ENCODE measurements around the gene RNF169.

RNF169 gene

DNA sequence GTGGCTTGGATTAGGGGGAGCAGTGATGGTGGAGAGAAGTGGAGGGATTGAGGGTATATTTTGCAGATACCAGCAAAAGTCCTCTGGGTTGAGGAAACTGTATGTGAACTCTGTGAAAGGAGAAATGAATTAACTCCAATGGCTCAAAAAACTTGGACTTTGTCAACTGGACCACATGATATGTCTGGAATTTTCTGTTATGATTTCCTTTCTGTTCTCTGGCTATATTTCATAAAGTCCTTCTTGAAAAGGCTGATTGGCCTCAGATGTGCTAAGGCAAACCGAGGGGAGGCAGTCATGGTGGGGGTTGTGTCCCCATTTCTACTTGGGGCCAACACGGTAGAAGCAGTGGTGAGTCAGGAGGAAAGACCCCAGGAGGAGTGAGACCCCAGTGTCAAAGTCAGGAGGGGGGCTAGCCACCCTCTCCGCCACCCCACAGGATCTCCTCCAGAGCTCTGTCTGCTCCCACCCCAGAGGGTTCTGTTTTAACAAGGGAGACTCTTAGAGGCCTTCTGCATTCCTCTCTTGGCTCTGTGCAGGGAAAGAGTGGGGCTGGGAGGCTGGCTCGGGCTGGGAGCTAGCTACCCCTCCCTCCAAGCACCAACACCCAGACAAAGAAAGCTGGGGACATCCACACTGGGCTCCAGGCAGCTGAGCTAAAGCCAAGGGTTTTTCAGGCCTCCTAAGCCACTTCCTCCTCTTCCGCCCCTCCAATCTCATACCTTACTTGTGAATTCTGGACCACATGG lies 31.3 kb upstream of the RNF169 start:
- peaks cover 6 to 9% of the 10 kb centered on the region in 2 donors for H3K27me3 Mint-ChIP-seq
- no peaks in the 10 kb centered on the region for H3K9me3 Mint-ChIP-seq
- no peaks in the 10 kb centered on the region for H3K36me3 Mint-ChIP-seq
- no peak overlapping the region for H3K4me3 Mint-ChIP-seq
- H3K27ac Mint-ChIP-seq = no peak overlapping the region
- DNase-seq = no peak
- H3K4me1 Mint-ChIP-seq = no peaks in the 10 kb centered on the region
- no peak for ATAC-seq (replicated peaks)

- no peaks in the 10 kb centered on the region for H3K4me1 Mint-ChIP-seq
- H3K4me3 Mint-ChIP-seq = no peak overlapping the region
- H3K9me3 Mint-ChIP-seq = no peaks in the 10 kb centered on the region
- peaks cover 12 to 14% of the 10 kb centered on the region in 2 donors for H3K27me3 Mint-ChIP-seq
- no peaks in the 10 kb centered on the region for H3K36me3 Mint-ChIP-seq
- ATAC-seq (replicated peaks) = no peak
- H3K27ac Mint-ChIP-seq = no peak overlapping the region
- DNase-seq = no peak
Observed at GRCh38 chr11:74719011-74719410, 29.6 kb upstream of the RNF169 start.

DNA sequence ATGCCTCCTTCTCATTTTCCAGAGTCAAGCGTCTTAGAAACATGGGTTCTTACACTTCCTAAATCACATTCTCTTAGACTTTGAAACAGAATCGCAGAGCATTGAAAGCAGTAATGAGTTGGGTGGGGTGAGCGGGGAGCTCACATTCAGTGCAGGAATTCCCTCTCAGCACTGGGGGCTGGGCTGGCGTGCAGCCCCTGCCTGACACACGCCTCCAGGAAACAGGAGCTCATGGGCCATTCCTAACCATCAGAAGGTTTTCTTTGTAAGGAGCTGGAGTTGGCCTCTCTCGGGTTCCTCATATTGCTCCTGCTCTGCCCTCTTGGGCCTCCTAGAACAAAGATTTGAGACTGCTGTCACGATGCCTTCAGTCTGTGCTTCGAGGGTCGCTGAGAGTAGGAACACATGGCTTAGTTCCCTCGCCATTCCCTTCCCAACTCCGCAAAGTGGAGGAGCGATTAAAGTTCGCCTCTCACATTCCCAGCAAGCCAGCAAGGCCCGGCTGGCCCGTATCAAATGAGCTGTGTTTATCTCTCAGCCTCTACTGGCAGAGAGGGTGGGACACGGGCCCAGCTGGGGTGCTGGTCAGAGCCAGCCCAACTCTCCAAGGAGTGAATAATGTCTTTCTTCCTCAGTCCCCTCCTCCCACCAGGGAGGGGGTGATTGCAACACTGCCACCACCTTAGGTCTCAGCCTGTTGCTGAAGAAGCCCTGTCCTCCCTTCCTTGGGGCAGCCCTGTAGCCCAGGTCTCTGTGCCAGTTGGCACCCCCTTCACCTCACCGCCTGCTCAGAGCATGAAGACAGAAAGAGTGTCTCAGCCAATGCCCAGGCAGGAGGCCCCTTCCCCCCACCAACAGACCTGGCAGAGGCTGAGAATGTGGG lies 27.8 kb upstream of the RNF169 start:
- Mint-ChIP-seq H3K9me3 (no peaks in the 10 kb centered on the region), H3K27ac (no peak overlapping the region)
- no peak for ATAC-seq (replicated peaks)

DNA sequence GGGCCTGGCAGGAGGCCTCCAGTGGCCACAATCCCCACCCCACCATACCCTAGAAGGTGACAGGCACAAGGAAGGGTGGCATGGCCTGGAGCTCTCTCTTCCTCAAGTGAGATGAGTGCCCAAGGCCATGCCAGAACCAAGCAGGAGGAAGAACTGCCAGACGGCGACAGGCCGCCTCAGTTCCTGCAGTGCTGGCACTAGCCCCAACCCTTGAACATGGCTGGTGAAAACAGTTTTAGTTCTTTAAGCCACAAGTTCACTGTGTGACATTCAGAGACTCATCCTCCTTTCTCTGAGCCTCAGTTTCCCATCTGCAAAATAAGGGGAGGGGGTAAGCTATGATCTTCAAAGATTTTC lies 27.2 kb upstream of the RNF169 start:
- Mint-ChIP-seq H3K4me3 (no peak overlapping the region), H3K36me3 (no peaks in the 10 kb centered on the region)
- no peak for ATAC-seq (replicated peaks)

More for the DNA sequence above, 27.8 kb upstream of the RNF169 start:
- DNase-seq = no peak
- Mint-ChIP-seq H3K27me3 (peaks cover 24 to 26% of the 10 kb centered on the region in 2 donors), H3K4me3 (no peak overlapping the region), H3K36me3 (no peaks in the 10 kb centered on the region), H3K4me1 (no peaks in the 10 kb centered on the region)

DNA sequence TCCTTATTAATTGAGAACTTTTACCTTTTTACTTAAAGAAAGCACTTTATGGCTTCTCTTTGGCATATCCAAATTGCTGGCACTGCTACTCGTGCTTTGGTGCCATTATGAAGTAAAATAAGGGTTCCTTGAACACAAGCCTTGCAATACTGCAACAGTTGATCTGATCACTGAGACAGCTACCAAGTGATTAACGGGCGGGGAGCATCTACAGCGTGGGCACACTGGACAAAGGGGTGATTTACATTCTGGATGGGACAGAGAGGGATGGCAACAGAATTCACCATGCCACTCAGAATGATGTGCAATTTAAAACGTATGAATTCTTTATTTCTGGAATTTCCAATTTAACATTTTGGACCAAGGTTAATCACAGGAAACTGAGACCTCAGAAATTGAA lies 25.1 kb upstream of the RNF169 start:
- DNase-seq = no peak
- no peak overlapping the region for H3K27ac Mint-ChIP-seq
- ATAC-seq (replicated peaks) = no peak
- peaks cover 0 to 2% of the 10 kb centered on the region in 2 donors for H3K4me1 Mint-ChIP-seq
- H3K36me3 Mint-ChIP-seq = no peaks in the 10 kb centered on the region
- H3K27me3 Mint-ChIP-seq = peaks cover 19 to 25% of the 10 kb centered on the region in 2 donors
- no peaks in the 10 kb centered on the region for H3K9me3 Mint-ChIP-seq
- no peak overlapping the region for H3K4me3 Mint-ChIP-seq

More for the DNA sequence above, 27.2 kb upstream of the RNF169 start:
- Mint-ChIP-seq H3K27ac (no peak overlapping the region), H3K27me3 (peaks cover 25 to 26% of the 10 kb centered on the region in 2 donors), H3K9me3 (no peaks in the 10 kb centered on the region), H3K4me1 (peaks cover 0 to 1% of the 10 kb centered on the region in 2 donors)
- no peak for DNase-seq

DNA sequence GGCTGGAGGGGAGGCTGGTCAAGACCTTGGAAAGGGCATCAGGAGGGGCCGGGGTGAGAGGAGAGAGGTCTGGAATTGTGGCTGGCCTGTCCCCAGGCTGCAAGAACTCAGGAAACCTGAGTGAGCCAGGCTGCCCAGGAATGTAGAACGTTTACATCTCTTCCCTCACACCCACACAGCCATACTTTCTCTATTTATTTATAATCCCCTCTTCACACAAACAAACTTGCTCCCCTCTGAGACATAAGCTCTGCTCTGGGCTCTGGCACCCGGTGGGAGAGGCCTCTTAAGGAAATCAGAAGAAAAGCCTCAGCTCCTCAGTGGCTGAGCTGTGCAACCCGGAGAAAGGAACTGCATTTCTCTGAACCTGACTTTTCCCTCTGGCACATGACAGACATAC lies 22.9 kb upstream of the RNF169 start:
- ATAC-seq (replicated peaks) = no peak
- H3K27me3 Mint-ChIP-seq = peaks cover 40 to 47% of the 10 kb centered on the region in 2 donors
- no peaks in the 10 kb centered on the region for H3K36me3 Mint-ChIP-seq
- DNase-seq = no peak
- no peaks in the 10 kb centered on the region for H3K9me3 Mint-ChIP-seq
- H3K27ac Mint-ChIP-seq = no peak overlapping the region
- H3K4me1 Mint-ChIP-seq = peaks cover 4% of the 10 kb centered on the region in 2 donors
- H3K4me3 Mint-ChIP-seq = no peak overlapping the region

- DNase-seq = peak; percentile 50
- peak; percentile 94 to 98 for ATAC-seq (replicated peaks)
- no peaks in the 10 kb centered on the region for H3K36me3 Mint-ChIP-seq
- H3K27me3 Mint-ChIP-seq = peaks cover 44 to 52% of the 10 kb centered on the region in 2 donors
- no peaks in the 10 kb centered on the region for H3K9me3 Mint-ChIP-seq
- H3K4me1 Mint-ChIP-seq = peaks cover 7 to 8% of the 10 kb centered on the region in 2 donors
- no peak overlapping the region for H3K4me3 Mint-ChIP-seq
- no peak overlapping the region for H3K27ac Mint-ChIP-seq
Observed at GRCh38 chr11:74726547-74727182, 22.0 kb upstream of the RNF169 start.

GRCh38 chr11:74729397-74729796 lies 19.3 kb upstream of the RNF169 start:
- no peak for DNase-seq
- ATAC-seq (replicated peaks) = no peak
- H3K27ac Mint-ChIP-seq = no peak overlapping the region
- H3K9me3 Mint-ChIP-seq = no peaks in the 10 kb centered on the region
- peaks cover 10 to 13% of the 10 kb centered on the region in 2 donors for H3K4me1 Mint-ChIP-seq
- H3K36me3 Mint-ChIP-seq = no peaks in the 10 kb centered on the region
- H3K4me3 Mint-ChIP-seq = no peak overlapping the region
- H3K27me3 Mint-ChIP-seq = peaks cover 58 to 69% of the 10 kb centered on the region in 2 donors

DNA sequence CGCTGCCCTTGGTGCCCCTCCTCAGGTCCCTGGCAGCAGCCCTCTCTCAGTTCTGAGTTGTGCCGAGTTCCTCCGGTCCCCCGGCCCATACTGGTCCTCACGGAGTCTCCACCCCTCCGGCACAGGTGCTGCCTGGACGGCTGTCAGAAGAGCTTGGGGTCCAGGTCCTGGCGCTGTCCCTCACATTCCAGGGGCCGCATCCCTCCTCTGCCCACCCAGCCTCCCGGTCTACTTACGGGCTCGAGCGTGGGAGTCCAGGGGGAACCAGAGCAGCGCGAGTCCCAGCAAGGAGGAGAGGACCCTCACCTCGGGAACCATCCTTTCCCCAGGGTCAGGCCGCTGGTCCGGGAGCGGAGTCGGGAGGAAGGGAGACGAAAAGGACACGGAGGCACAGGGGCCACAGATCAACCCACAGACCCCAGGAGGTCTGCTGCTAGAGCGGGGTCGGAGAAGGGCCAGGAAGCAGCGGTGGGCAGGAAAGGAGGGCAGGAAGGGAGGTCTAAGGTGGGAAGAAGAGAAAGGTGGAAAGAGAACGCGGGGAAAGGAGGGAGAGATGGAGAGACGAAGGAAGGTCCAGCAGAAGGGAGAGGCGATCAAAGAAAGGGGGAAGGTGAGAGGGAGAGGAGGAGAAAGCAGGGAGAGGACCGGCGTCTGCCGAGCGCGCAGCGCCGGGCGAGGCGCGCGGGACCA lies 17.9 kb upstream of the RNF169 start:
- H3K4me3 Mint-ChIP-seq = peak overlapping the region; percentile 43 to 63
- DNase-seq (no peak), ATAC-seq (replicated peaks) (no peak)
- peaks cover 10 to 13% of the 10 kb centered on the region in 2 donors for H3K4me1 Mint-ChIP-seq
- H3K9me3 Mint-ChIP-seq = no peaks in the 10 kb centered on the region
- peaks cover 54 to 68% of the 10 kb centered on the region in 2 donors for H3K27me3 Mint-ChIP-seq
- no peak overlapping the region for H3K27ac Mint-ChIP-seq
- no peaks in the 10 kb centered on the region for H3K36me3 Mint-ChIP-seq

GRCh38 chr11:74731301-74732094 lies 17.2 kb upstream of the RNF169 start, which contains the start of gene CHRDL2:
TSS of gene CHRDL2 (minus strand) at chr11:74731426. CDS start at chr11:74730888, 538 bp downstream.
- Mint-ChIP-seq H3K4me3 (peak within 1 kb of the TSS; percentile 43 to 63), H3K4me1 (peaks cover 8 to 13% of the 10 kb centered on the region in 2 donors), H3K36me3 (no peaks in the 10 kb centered on the region), H3K9me3 (no peaks in the 10 kb centered on the region), H3K27me3 (peaks cover 54 to 72% of the 10 kb centered on the region in 2 donors), H3K27ac (no peak within 1 kb of the TSS)
- no peak for ATAC-seq (replicated peaks)
- no peak for DNase-seq

DNA sequence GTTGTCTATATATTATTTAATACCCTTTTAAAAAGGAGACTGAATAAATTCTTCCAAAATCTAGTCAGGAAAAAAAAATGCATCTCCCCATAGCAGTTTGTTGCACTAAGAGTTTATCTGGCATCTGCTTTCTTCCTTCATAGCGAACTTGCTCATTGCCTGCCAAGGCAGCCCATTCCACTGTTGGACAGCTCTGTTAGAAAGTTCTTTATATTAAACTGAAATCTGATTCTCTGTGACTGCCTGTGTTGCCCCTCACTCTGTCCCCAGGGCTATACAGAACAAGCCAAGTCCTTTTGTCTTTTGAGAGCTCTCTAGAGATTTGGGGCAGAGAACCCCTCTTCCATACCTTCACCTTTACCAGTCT lies 14.1 kb upstream of the RNF169 start:
- no peak for ATAC-seq (replicated peaks)

DNA sequence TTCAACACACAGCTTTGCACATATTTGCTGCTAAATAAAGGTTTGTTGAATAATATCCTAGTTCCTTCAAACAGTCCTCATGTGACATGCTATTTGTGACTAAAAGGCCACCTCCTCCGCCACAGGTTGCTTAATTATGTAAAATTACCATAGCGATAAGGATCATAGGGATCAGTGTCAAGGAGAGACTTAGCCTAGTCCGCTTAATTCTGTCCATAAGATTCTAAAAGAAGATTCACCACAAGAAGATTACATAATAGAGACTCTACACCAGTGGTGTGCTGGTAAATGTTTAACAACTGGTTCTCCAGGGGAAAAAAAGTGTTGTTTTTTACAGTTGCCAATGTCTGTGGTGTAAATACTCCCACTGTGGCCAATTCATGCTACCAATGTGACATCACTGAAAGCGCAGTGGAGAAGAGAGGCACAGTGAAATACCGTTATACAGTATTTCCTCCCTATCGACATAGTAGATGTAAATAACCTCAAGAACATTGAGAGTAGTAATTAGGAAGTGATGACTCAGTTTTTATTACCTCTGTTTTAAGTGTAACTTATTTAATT lies 13.2 kb upstream of the RNF169 start:
- Mint-ChIP-seq H3K4me1 (peaks cover 10 to 17% of the 10 kb centered on the region in 2 donors), H3K27ac (no peak overlapping the region), H3K4me3 (no peak overlapping the region), H3K36me3 (no peaks in the 10 kb centered on the region), H3K27me3 (peaks cover 55 to 59% of the 10 kb centered on the region in 2 donors), H3K9me3 (no peaks in the 10 kb centered on the region)
- no peak for DNase-seq
- no peak for ATAC-seq (replicated peaks)

More for the DNA sequence above, 14.1 kb upstream of the RNF169 start:
- H3K27ac Mint-ChIP-seq = no peak overlapping the region
- H3K27me3 Mint-ChIP-seq = peaks cover 64 to 68% of the 10 kb centered on the region in 2 donors
- DNase-seq = no peak
- no peaks in the 10 kb centered on the region for H3K36me3 Mint-ChIP-seq
- H3K9me3 Mint-ChIP-seq = no peaks in the 10 kb centered on the region
- H3K4me1 Mint-ChIP-seq = peaks cover 8 to 14% of the 10 kb centered on the region in 2 donors
- no peak overlapping the region for H3K4me3 Mint-ChIP-seq

DNA sequence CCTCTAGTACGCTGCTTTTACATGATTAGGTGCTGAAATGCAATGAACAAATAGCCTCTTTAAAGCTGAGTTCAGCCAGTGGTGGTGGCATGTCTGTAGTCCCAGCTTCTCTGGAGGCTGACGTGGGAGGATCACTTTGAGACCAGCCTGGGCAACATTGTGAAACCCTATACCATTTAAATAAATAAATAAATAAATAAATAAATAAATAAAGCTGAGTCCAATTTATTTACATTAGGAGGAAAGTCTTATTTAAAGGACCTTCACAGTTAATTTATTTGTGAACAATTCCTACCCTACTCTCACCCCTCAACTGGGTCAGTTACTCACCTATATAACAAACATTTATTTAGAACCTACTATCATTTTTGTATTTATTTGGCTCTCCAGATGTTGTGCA lies 12.6 kb upstream of the RNF169 start:
- Mint-ChIP-seq H3K9me3 (no peaks in the 10 kb centered on the region), H3K36me3 (no peaks in the 10 kb centered on the region), H3K4me1 (peaks cover 5 to 12% of the 10 kb centered on the region in 2 donors), H3K4me3 (no peak overlapping the region), H3K27me3 (peaks cover 49 to 54% of the 10 kb centered on the region in 2 donors), H3K27ac (no peak overlapping the region)
- DNase-seq = no peak
- no peak for ATAC-seq (replicated peaks)
